NT2/D1 (cell line): ENCODE measurements around the gene PNPLA3.

Experiments
- SUZ12 ChIP-seq: IDR thresholded peaks from 2 replicates; pipeline ENCODE4 v1.6.1; 2011; ENCODE audit not compliant: insufficient read length, insufficient read depth; ENCODE audit errors: extremely low read depth
- YY1 ChIP-seq: IDR thresholded peaks from 2 replicates; pipeline ENCODE4 v1.6.1; 2011; ENCODE audit not compliant: insufficient read length, insufficient read depth

- no peak for TF ChIP-seq YY1
- TF ChIP-seq SUZ12, result no peak
Measured at GRCh38 chr22:43880541-43880991, 43.0 kb upstream of the PNPLA3 start.
